ENCODE results near the gene MS4A10.

The MS4A10 gene

GRCh38 chr11:60766547-60766946 lies 18.6 kb upstream of the MS4A10 start:
- no peak for DNase-seq

GRCh38 chr11:60767388-60767811 lies 17.7 kb upstream of the MS4A10 start:
- no peak for DNase-seq

- DNase-seq, result no peak
These were observed 16.9 kb upstream of the MS4A10 start for GRCh38 chr11:60768202-60768601.

GRCh38 chr11:60769273-60769672 lies 15.9 kb upstream of the MS4A10 start:
- DNase-seq, result no peak

GRCh38 chr11:60769811-60770210 lies 15.3 kb upstream of the MS4A10 start:
- DNase-seq, result no peak

GRCh38 chr11:60771146-60771545 lies 14.0 kb upstream of the MS4A10 start:
- DNase-seq, result no peak

GRCh38 chr11:60771879-60772525 lies 13.1 kb upstream of the MS4A10 start:
- no peak for DNase-seq

- no peak for DNase-seq
These were observed 12.5 kb upstream of the MS4A10 start for GRCh38 chr11:60772666-60773065.

- no peak for DNase-seq
These were observed 10.4 kb upstream of the MS4A10 start for GRCh38 chr11:60774726-60775125.

- peak; percentile 78 for DNase-seq
These were observed 9.6 kb upstream of the MS4A10 start for GRCh38 chr11:60775420-60775961.

GRCh38 chr11:60776167-60776566 lies 9.0 kb upstream of the MS4A10 start:
- no peak for DNase-seq

GRCh38 chr11:60777106-60777505 lies 8.0 kb upstream of the MS4A10 start:
- no peak for DNase-seq

- no peak for DNase-seq
These were observed 7.6 kb upstream of the MS4A10 start for GRCh38 chr11:60777572-60777971.

- no peak for DNase-seq
These were observed 5.1 kb upstream of the MS4A10 start for GRCh38 chr11:60780065-60780464.

- DNase-seq, result no peak
These were observed 4.4 kb upstream of the MS4A10 start for GRCh38 chr11:60780774-60781173.

GRCh38 chr11:60781286-60781980 lies 3.7 kb upstream of the MS4A10 start:
- no peak for DNase-seq

GRCh38 chr11:60781981-60782316 lies 3.2 kb upstream of the MS4A10 start:
- no peak for DNase-seq

- DNase-seq, result no peak
These were observed 2.6 kb upstream of the MS4A10 start for GRCh38 chr11:60782393-60783140.

GRCh38 chr11:60783141-60783484 lies 2.0 kb upstream of the MS4A10 start:
- no peak for DNase-seq

GRCh38 chr11:60783911-60784310 lies 1.2 kb upstream of the MS4A10 start:
- no peak for DNase-seq

- DNase-seq, result no peak
These were observed 751 bp downstream of the MS4A10 start for GRCh38 chr11:60785806-60786361.

- DNase-seq, result no peak
These were observed 1.9 kb downstream of the MS4A10 start for GRCh38 chr11:60786811-60787567.

Measured in activated T-cell treated with anti-CD3 and anti-CD28 coated beads for 4 hours (primary cell).